Upper lobe of left lung (tissue), 6 donors: Measurements from ENCODE around the gene C11orf97. TPM values are rescaled to one million over a fixed set of nuclear protein-coding genes. Genes with fewer than 3 reads are reported as not detected.

Experiments
- ATAC-seq, 2 donors: fragments of 200-7000 bp; cut with Tn5 transposase; one replicate each; pipeline ENCODE4 v1.9.1; 2022; ENCODE audit warnings: mild to moderate bottlenecking in 2 of 2, moderate library complexity in 2 of 2; ENCODE audit not compliant: low FRiP score in 2 of 2
- DNase-seq, 2 donors: peaks; one replicate each; pipeline ENCODE4 v3.0.0-alpha.2; 2019 to 2020
- H3K27ac ChIP-seq, 4 donors: fragments of 200-600 bp; sonication (generic); one replicate each; pipeline ENCODE4 v1.5.1; 2016 to 2019
- H3K27me3 ChIP-seq, 4 donors: fragments of 200-600 bp; sonication (generic); one replicate each; pipeline ENCODE4 v1.5.1; 2017 to 2019
- H3K36me3 ChIP-seq, 4 donors: fragments of 200-600 bp; sonication (generic); one replicate each; pipeline ENCODE4 v1.5.1; 2016 to 2019
- H3K4me1 ChIP-seq, 4 donors: fragments of 200-600 bp; sonication (generic); one replicate each; pipeline ENCODE4 v1.5.1; 2018 to 2019
- H3K4me3 ChIP-seq, 4 donors: fragments of 200-600 bp; sonication (generic); one replicate each; pipeline ENCODE4 v1.5.1; 2017 to 2019; ENCODE audit warnings: mild to moderate bottlenecking in 2 of 4, moderate library complexity in 1 of 4
- H3K9me3 ChIP-seq, 4 donors: fragments of 200-600 bp; sonication (generic); one replicate each; pipeline ENCODE4 v1.5.1; 2018 to 2019
- CTCF ChIP-seq, 6 experiments: fragments of 450-650 bp in 4 of 6; fragments of 200-600 bp in 2 of 6; sonication (generic) in 2 of 6; IDR thresholded peaks; one replicate each; pipeline ENCODE4 v1.5.1; 2016 to 2019; ENCODE audit warnings: antibody characterized with exemption in 6 of 6
- EP300 ChIP-seq, 4 donors: sonication (generic); formaldehyde crosslinking; IDR thresholded peaks; one replicate each; pipeline ENCODE4 v1.5.1; 2017; ENCODE audit warnings: antibody characterized with exemption in 4 of 4, control low read depth in 2 of 4
- POLR2A ChIP-seq, 4 donors: fragments of 450-650 bp; IDR thresholded peaks; one replicate each; pipeline ENCODE4 v1.5.1; 2016 to 2017; ENCODE audit warnings: antibody characterized with exemption in 4 of 4, mild to moderate bottlenecking in 2 of 4
- POLR2AphosphoS5 ChIP-seq, 2 donors: sonication (generic); formaldehyde crosslinking; IDR thresholded peaks; one replicate each; pipeline ENCODE4 v1.5.1; 2017; ENCODE audit warnings: antibody characterized with exemption in 2 of 2
- WGBS, 2 donors: methylation state at CpG; one replicate each; pipeline ENCODE4 v1.1.5; 2017 to 2018; 5-methylcytosine and 5-hydroxymethylcytosine counted together
- total RNA-seq, 6 donors: library from RNA; depleted of rRNA in 4 of 6; stranded (reverse); fragments of >200 nt in 4 of 6; gene quantifications; one replicate each; pipeline versions ENCODE4 v1.1.0 to v1.2.1, GENCODE V29; 2016 to 2021
- donor health status: DM: no; HTN: no; CAD: no; lungs with moderate emphysema.
- donor health status: DM: no; HTN: yes; CAD: no; lungs with severe emphysema.

C11orf97 gene
- total RNA-seq, 6 donors from 2014 or later = 0.31 to 14.7 (median 4.1) TPM; not detected in 1

GRCh38 chr11:94524341-94524740, 12.1 kb downstream of the C11orf97 start:
- no peaks in the 10 kb centered on the region for H3K36me3 ChIP-seq
- no peaks in the 10 kb centered on the region for H3K9me3 ChIP-seq
- 78 to 91% methylated on average over 1 of the region's 1 CpG for WGBS, 2 donors
- no peaks in the 10 kb centered on the region for H3K27me3 ChIP-seq
- H3K4me1 ChIP-seq = peaks cover 0 to 11% (median 0%) of the 10 kb centered on the region in 4 donors
- no peak overlapping the region for H3K27ac ChIP-seq
- no peak overlapping the region for H3K4me3 ChIP-seq
- DNase-seq (no peak), ATAC-seq (no peak)
- TF ChIP-seq POLR2AphosphoS5 (IDR thresholded peaks at IDR 0.05) (no peak), EP300 (IDR thresholded peaks at IDR 0.05) (no peak), POLR2A (IDR thresholded peaks at IDR 0.05) (no peak), CTCF (IDR thresholded peaks at IDR 0.05) (no peak)

GRCh38 chr11:94525546-94526324, 13.5 kb downstream of the C11orf97 start:
- no peak for TF ChIP-seq EP300 (IDR thresholded peaks at IDR 0.05)
- TF ChIP-seq CTCF (IDR thresholded peaks at IDR 0.05) = no peak
- no peak for TF ChIP-seq POLR2AphosphoS5 (IDR thresholded peaks at IDR 0.05)
- WGBS, 2 donors = 24 to 33% methylated on average over 5 of the region's 5 CpGs
- no peak for ATAC-seq

GRCh38 chr11:94526645-94527438, 14.6 kb downstream of the C11orf97 start:
- Histone ChIP-seq H3K4me1 (peaks cover 0 to 5% (median 0%) of the 10 kb centered on the region in 4 donors), H3K27me3 (no peaks in the 10 kb centered on the region), H3K9me3 (no peaks in the 10 kb centered on the region), H3K4me3 (no peak overlapping the region), H3K27ac (no peak overlapping the region), H3K36me3 (no peaks in the 10 kb centered on the region)
- DNase-seq = no peak
- ATAC-seq = no peak
- TF ChIP-seq POLR2AphosphoS5 (IDR thresholded peaks at IDR 0.05) (no peak), POLR2A (IDR thresholded peaks at IDR 0.05) (no peak), EP300 (IDR thresholded peaks at IDR 0.05) (no peak), CTCF (IDR thresholded peaks at IDR 0.05) (no peak)
- 60 to 76% methylated on average over 4 of the region's 4 CpGs for WGBS, 2 donors

More at GRCh38 chr11:94525546-94526324, 13.5 kb downstream of the C11orf97 start:
- no peaks in the 10 kb centered on the region for H3K9me3 ChIP-seq
- H3K27me3 ChIP-seq = no peaks in the 10 kb centered on the region
- peaks cover 0 to 5% (median 0%) of the 10 kb centered on the region in 4 donors for H3K4me1 ChIP-seq
- no peak overlapping the region for H3K4me3 ChIP-seq
- peak in 1 of 2 donors; percentile 81 for DNase-seq
- H3K27ac ChIP-seq = no peak overlapping the region
- H3K36me3 ChIP-seq = no peaks in the 10 kb centered on the region

GRCh38 chr11:94528551-94528950, 16.3 kb downstream of the C11orf97 start:
- DNase-seq = no peak

More at GRCh38 chr11:94528551-94528950, 16.3 kb downstream of the C11orf97 start:
- no peak for ATAC-seq
- Histone ChIP-seq H3K27ac (no peak overlapping the region), H3K27me3 (no peaks in the 10 kb centered on the region), H3K4me1 (peaks cover 0 to 5% (median under 1%) of the 10 kb centered on the region in 4 donors), H3K9me3 (no peaks in the 10 kb centered on the region), H3K4me3 (no peak overlapping the region), H3K36me3 (no peaks in the 10 kb centered on the region)
- TF ChIP-seq POLR2AphosphoS5 (IDR thresholded peaks at IDR 0.05) = no peak
- TF ChIP-seq CTCF (IDR thresholded peaks at IDR 0.05) = no peak
- no peak for TF ChIP-seq POLR2A (IDR thresholded peaks at IDR 0.05)
- TF ChIP-seq EP300 (IDR thresholded peaks at IDR 0.05) = no peak
